Choroid plexus epithelial cell (primary cell): ENCODE measurements around the gene RAB26.

ENCODE experiments used
- DNase-seq: peaks from one replicate; pipeline ENCODE4 v3.0.0-alpha.2; 2010; ENCODE audit warnings: low read depth
- H3K4me3 ChIP-seq: 2 replicates; pipeline ENCODE4 v1.5.1; 2011; ENCODE audit warnings: low read depth, mild to moderate bottlenecking, control low read depth, low read length, moderate library complexity
- CTCF ChIP-seq: conservative IDR thresholded peaks from 2 replicates; pipeline ENCODE4 v1.5.1; 2011; ENCODE audit warnings: low read depth, mild to moderate bottlenecking, control low read depth, inconsistent platforms, low read length, moderate library complexity

The RAB26 gene

GRCh38 chr16:2142942-2143877 lies 5.2 kb upstream of the RAB26 start:
- H3K4me3 ChIP-seq, result no peak overlapping the region
- TF ChIP-seq CTCF, result no peak
- no peak for DNase-seq

DNA sequence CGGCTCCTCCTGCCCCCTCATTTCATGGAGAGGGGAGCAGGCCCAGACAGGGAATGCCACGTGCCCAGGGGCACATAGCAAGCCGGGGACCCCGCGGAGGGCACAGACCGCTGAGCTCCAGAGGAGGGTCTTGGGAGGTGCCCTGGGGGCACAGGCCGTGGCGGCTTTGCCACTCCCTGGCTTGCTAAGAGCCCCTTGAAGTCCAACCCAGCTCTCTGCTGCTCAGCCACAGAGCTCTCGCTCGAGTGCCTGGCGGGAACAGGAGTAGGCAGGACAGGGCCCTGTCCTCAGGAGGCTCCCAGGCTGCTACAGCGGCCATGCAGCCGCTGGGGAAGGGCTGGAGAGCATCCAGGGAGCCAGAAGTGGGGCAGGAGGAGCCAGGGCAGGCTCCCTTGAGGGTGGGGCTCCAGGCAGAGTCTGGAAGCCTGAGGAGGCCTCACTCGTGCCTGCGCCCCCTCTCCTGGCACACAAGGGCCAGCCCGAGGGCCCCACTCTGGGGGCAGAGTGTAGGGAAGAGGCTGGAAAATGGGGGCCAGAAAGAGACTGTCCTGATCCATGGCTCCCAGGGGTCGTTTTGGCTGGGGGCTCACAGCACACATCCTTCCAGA lies 4.4 kb upstream of the RAB26 start:
- no peak for TF ChIP-seq CTCF
- no peak for DNase-seq
- no peak overlapping the region for H3K4me3 ChIP-seq

DNA sequence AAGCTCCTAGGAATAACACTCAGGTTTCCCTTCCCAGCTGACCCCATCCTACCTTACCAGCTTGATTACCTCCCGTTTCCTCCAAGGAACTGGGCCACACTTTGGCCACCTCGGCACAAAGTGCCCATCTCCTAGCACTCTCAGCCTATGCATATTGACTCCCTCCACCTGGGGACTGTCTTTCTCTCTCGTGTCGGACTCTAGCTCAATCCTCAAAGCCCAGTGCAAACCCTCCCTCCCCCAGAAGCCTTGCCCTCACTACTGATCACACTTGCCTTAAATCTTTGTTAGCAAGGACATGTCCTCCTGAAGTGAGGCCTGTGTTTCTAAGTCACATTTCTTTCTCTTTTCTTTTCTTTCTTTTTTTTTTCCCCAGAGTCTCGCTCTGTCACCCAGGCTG lies 2.6 kb upstream of the RAB26 start:
- H3K4me3 ChIP-seq, result no peak overlapping the region
- TF ChIP-seq CTCF, result no peak
- DNase-seq, result no peak

GRCh38 chr16:2147378-2147777 lies 1.0 kb upstream of the RAB26 start:
- no peak for DNase-seq
- H3K4me3 ChIP-seq, result no peak overlapping the region
- no peak for TF ChIP-seq CTCF

GRCh38 chr16:2148714-2149629 lies 547 bp downstream of the RAB26 start:
- no peak for DNase-seq
- TF ChIP-seq CTCF, result no peak
- H3K4me3 ChIP-seq, result peak overlapping the region; percentile 48

- DNase-seq, result no peak
- no peak for TF ChIP-seq CTCF
- peak overlapping the region; percentile 11 for H3K4me3 ChIP-seq
Measured at GRCh38 chr16:2149630-2150417, 1.4 kb downstream of the RAB26 start.
